Transverse colon (tissue), 3 donors: ENCODE data around the gene LIPT1.

Source experiments
- CTCF ChIP-seq, 5 experiments: fragments of 200-600 bp in 3 of 5; fragments of 450-650 bp in 2 of 5; sonication (generic) in 3 of 5; IDR thresholded peaks; 1 replicate in 2 of 5; 2 replicates in 3 of 5; pipeline ENCODE4 v1.5.1; 2016 to 2017; ENCODE audit warnings: antibody characterized with exemption in 5 of 5, inconsistent platforms in 3 of 5, mild to moderate bottlenecking in 2 of 5, moderate library complexity in 1 of 5
- POLR2A ChIP-seq: fragments of 450-650 bp; IDR thresholded peaks from one replicate; pipeline ENCODE4 v1.6.1; 2016; ENCODE audit warnings: antibody characterized with exemption, mild to moderate bottlenecking, moderate library complexity

- TF ChIP-seq CTCF (IDR thresholded peaks at IDR 0.05): no peak
- no peak for TF ChIP-seq POLR2A
Measured at GRCh38 chr2:99171377-99172140, 16.8 kb downstream of the LIPT1 start.
